HG02610 (cell line): ENCODE results near the gene ZNF10.

Source experiments
- ATAC-seq: cut with Tn5 transposase; IDR thresholded peaks from one replicate; pipeline ENCODE4 v1.9.1; 2021; ENCODE audit warnings: mild to moderate bottlenecking, moderate library complexity; ENCODE audit not compliant: unreplicated experiment

ZNF10 gene

DNA sequence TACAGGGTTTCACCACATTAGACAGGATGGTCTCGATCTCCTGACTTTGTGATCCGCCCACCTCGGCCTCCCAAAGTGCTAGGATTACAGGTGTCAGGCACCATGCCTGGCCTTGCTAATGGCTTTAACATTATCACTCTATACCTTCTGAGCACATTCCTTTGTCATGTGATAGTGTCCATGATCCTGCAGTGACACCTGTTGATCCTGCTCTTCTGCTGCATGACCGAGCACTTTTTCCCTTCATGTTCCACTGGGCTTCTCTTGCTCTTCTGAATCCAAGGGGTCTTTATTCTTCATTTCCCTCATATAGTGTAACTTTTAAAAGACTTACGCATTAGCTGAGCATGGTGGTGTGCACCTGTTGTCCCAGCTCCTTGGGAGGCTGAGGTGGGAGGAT, 62.4 kb downstream of the ZNF10 start:
- ATAC-seq = no peak

DNA sequence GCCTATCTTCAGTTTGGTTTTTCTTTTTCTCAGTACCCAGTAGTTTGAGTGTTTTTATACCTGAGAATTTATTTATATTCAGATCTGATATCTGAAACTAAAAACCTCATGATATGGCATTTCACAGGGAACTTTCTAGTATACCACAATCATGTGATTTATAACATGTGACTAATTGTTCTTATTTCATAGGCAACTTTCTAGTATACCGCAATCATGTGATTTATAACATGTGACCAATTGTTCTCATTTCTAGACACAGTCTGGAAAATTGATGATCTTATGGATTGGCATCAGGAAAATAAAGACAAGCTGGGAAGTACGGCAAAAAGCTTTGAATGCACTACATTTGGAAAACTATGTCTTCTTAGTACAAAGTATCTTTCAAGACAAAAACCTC, 71.5 kb downstream of the ZNF10 start:
- no peak for ATAC-seq

DNA sequence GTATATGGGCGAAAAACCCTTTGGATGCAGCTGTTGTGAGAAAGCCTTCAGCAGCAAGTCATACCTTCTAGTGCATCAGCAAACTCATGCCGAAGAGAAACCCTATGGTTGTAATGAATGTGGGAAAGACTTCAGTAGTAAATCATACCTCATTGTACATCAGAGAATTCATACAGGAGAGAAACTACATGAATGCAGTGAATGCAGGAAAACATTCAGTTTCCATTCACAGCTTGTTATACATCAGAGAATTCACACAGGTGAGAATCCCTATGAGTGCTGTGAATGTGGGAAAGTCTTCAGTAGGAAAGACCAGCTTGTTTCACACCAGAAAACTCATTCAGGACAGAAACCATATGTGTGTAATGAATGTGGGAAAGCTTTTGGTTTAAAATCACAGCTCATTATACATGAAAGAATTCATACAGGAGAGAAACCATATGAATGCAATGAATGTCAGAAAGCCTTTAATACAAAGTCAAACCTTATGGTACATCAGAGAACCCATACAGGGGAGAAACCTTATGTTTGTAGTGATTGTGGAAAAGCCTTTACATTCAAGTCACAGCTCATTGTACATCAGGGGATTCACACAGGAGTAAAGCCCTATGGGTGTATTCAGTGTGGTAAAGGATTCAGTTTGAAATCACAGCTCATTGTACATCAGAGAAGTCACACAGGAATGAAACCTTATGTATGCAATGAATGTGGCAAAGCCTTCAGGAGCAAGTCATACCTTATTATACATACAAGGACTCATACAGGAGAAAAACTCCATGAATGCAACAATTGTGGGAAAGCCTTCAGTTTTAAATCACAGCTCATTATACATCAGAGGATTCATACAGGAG, 72.3 kb downstream of the ZNF10 start:
- no peak for ATAC-seq

GRCh38 chr12:133203344-133204263, 73.2 kb downstream of the ZNF10 start:
- ATAC-seq = no peak

DNA sequence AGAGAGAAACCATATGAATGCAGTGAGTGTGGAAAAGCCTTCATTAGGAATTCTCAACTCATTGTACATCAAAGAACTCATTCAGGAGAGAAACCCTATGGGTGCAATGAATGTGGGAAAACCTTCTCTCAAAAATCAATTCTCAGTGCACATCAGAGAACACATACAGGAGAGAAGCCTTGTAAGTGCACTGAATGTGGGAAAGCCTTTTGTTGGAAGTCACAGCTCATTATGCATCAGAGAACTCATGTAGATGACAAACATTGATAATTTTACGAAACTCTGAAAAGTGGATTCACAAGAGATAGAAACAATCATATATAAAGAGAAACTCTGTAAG, 73.8 kb downstream of the ZNF10 start:
- no peak for ATAC-seq

- no peak for ATAC-seq
Observed at GRCh38 chr12:133206390-133206789, 76.0 kb downstream of the ZNF10 start.
